SU-DHL-6 (cell line): ENCODE results near the gene CLIC1.

Experiments
- H2AFZ ChIP-seq: fragments of 200-600 bp; sonication (generic); 2 replicates; pipeline ENCODE4 v1.6.1; 2014; ENCODE audit warnings: low read depth, mild to moderate bottlenecking, moderate library complexity, mixed read lengths, antibody characterized with exemption, low read length; ENCODE audit not compliant: severe bottlenecking
- H3F3A ChIP-seq: fragments of 200-600 bp; shearing (Covaris generic); 2 replicates; pipeline ENCODE4 v1.6.0; 2016; ENCODE audit warnings: antibody characterized with exemption, mild to moderate bottlenecking; ENCODE audit not compliant: insufficient read depth
- H3K27ac ChIP-seq: fragments of 200-600 bp; sonication (generic); 2 replicates; pipeline ENCODE4 v1.5.1; 2016; ENCODE audit warnings: low read depth, mild to moderate bottlenecking, low read length, moderate library complexity, mixed read lengths
- H3K27me3 ChIP-seq: fragments of 200-600 bp; sonication (generic), shearing (Covaris generic); 2 replicates; pipeline ENCODE4 v1.6.0; 2014; ENCODE audit warnings: mild to moderate bottlenecking, low read length
- H3K36me3 ChIP-seq: fragments of 200-600 bp; sonication (generic); 2 replicates; pipeline ENCODE4 v1.6.1; 2014; ENCODE audit warnings: mild to moderate bottlenecking, low read length, mixed read lengths
- H3K4me2 ChIP-seq: fragments of 300-600, 200-600 bp; shearing (Covaris generic), sonication (generic); 2 replicates; pipeline ENCODE4 v1.6.0; 2014; ENCODE audit warnings: low read length, low read depth, mild to moderate bottlenecking; ENCODE audit not compliant: poor library complexity, severe bottlenecking
- H3K4me3 ChIP-seq: fragments of 200-600 bp; sonication (generic); 2 replicates; pipeline ENCODE4 v1.5.1; 2014; ENCODE audit warnings: antibody characterized with exemption, low read length, mild to moderate bottlenecking, mixed read lengths; ENCODE audit not compliant: insufficient read depth, poor library complexity, severe bottlenecking
- H3K79me2 ChIP-seq: fragments of 200-600 bp; sonication (generic); 2 replicates; pipeline ENCODE4 v1.6.1; 2014; ENCODE audit warnings: mild to moderate bottlenecking, low read length, moderate library complexity; ENCODE audit not compliant: insufficient read depth
- H3K9ac ChIP-seq: fragments of 200-600 bp; sonication (generic); 2 replicates; pipeline ENCODE4 v1.7.0; 2014; ENCODE audit warnings: mild to moderate bottlenecking, low read length
- H3K9me2 ChIP-seq: fragments of 200-600 bp; sonication (generic); replicated peaks from 2 replicates; pipeline ENCODE4 v1.6.1; 2014; ENCODE audit warnings: low read length; ENCODE audit not compliant: insufficient read depth
- H3K9me3 ChIP-seq: fragments of 200-600 bp; sonication (generic); 2 replicates; pipeline ENCODE4 v1.6.1; 2014; ENCODE audit warnings: low read length, mixed read lengths; ENCODE audit not compliant: insufficient read depth
- H4K20me1 ChIP-seq: fragments of 200-600 bp; sonication (generic); 2 replicates; pipeline ENCODE4 v1.6.1; 2014; ENCODE audit warnings: low read depth, mild to moderate bottlenecking, antibody characterized with exemption, low read length, moderate library complexity, mixed read lengths
- CTCF ChIP-seq: fragments of 200-600 bp; sonication (generic); IDR thresholded peaks from one replicate; pipeline ENCODE4 v1.5.1; 2017; ENCODE audit warnings: antibody characterized with exemption, mild to moderate bottlenecking, low read length, moderate library complexity; ENCODE audit not compliant: insufficient read depth, poor library complexity, severe bottlenecking
- EZH2phosphoT487 ChIP-seq: fragments of 200-600 bp; sonication (generic), shearing (Covaris generic); conservative IDR thresholded peaks from 2 replicates; pipeline ENCODE4 v1.6.1; 2018; ENCODE audit warnings: mild to moderate bottlenecking, antibody characterized with exemption, low read length, moderate library complexity, mixed read lengths

The CLIC1 gene

GRCh38 chr6:31715022-31715958 is 21.0 kb downstream of the CLIC1 start, which contains the start of gene LY6G6D:
LY6G6D (plus strand) TSS chr6:31715348; CDS start chr6:31715356, 8 bp downstream.
- no peak within 1 kb of the TSS for H3K27ac ChIP-seq
- H3K9ac ChIP-seq = no peak within 1 kb of the TSS
- TF ChIP-seq CTCF = no peak
- no peak for TF ChIP-seq EZH2phosphoT487
- no peak within 1 kb of the TSS for H3K4me2 ChIP-seq
- H3K79me2 ChIP-seq = no peaks in the 10 kb centered on the region
- H3K9me3 ChIP-seq = no peaks in the 10 kb centered on the region
- no peaks in the 10 kb centered on the region for H3K27me3 ChIP-seq
- no peaks in the 10 kb centered on the region for H3K36me3 ChIP-seq
- H3K9me2 ChIP-seq = no peaks in the 10 kb centered on the region
- no peak within 1 kb of the TSS for H2AFZ ChIP-seq
- H4K20me1 ChIP-seq = no peaks in the 10 kb centered on the region
- no peak within 1 kb of the TSS for H3K4me3 ChIP-seq
- no peaks in the 10 kb centered on the region for H3F3A ChIP-seq

DNA sequence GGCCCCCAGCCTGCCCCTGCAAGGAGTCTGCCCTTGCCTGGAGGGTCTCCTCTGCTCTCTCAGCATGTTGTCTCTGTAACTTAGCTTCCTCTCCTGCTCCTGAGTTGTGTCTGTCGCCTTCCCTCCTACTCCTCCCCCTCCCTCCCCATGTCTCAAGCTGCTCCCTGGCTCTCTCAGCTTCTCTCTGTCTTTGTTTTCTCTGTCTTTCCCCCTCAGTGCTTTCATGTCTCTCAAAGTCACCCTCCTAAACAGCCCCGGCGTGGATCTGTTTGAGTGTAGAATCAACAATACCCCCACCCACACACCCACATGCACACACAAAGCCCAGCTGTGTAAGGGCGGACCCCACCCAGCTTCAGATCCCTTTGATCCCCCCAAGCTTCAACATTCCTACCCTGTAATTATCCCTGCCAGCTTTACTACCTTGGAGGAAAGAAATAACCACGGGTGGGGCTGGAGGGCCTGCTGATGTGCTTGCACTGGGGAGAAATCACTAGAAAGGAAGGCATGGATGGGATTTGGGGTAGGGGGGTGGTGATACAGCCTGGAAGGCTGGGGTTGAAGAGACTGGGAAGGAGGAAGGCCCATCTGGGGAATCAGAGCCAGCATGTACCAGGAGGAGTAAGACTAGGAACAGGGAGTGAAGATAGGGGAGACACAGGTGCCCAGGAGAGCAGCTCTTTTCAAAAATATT is 22.2 kb downstream of the CLIC1 start:
- Histone ChIP-seq H3K9me3 (no peaks in the 10 kb centered on the region), H3K9me2 (no peaks in the 10 kb centered on the region), H3K27me3 (no peaks in the 10 kb centered on the region), H3F3A (no peaks in the 10 kb centered on the region), H3K4me3 (no peak overlapping the region), H4K20me1 (no peaks in the 10 kb centered on the region), H3K36me3 (no peaks in the 10 kb centered on the region), H3K27ac (no peak overlapping the region), H3K79me2 (no peaks in the 10 kb centered on the region), H2AFZ (no peak overlapping the region), H3K4me2 (no peak overlapping the region), H3K9ac (no peak overlapping the region)
- TF ChIP-seq EZH2phosphoT487 (no peak), CTCF (no peak)

- H3K27ac ChIP-seq = no peak overlapping the region
- no peak overlapping the region for H3K9ac ChIP-seq
- H3K9me2 ChIP-seq = no peaks in the 10 kb centered on the region
- H3K4me3 ChIP-seq = no peak overlapping the region
- H3F3A ChIP-seq = no peaks in the 10 kb centered on the region
- H3K4me2 ChIP-seq = no peak overlapping the region
- no peaks in the 10 kb centered on the region for H4K20me1 ChIP-seq
- TF ChIP-seq CTCF (no peak), EZH2phosphoT487 (no peak)
- no peak overlapping the region for H2AFZ ChIP-seq
- no peaks in the 10 kb centered on the region for H3K9me3 ChIP-seq
- no peaks in the 10 kb centered on the region for H3K27me3 ChIP-seq
- H3K36me3 ChIP-seq = no peaks in the 10 kb centered on the region
- H3K79me2 ChIP-seq = no peaks in the 10 kb centered on the region
Observed at GRCh38 chr6:31713465-31713864, 22.9 kb downstream of the CLIC1 start.
